Measurements from ENCODE around the gene WDR88.

WDR88 gene

GRCh38 chr19:33216198-33216830 lies 84.4 kb downstream of the WDR88 start:
- H3K4me3 ChIP-seq (ENCODE audit: low read length), result no peak overlapping the region
- no peak overlapping the region for H2AFZ ChIP-seq (ENCODE audit: low read depth, low read length)
- H3K27ac ChIP-seq (ENCODE audit: low read length), result no peak overlapping the region
- TF ChIP-seq CTCF (IDR thresholded peaks at IDR 0.05; ENCODE audit: low read depth, low read length) (no peak), EZH2phosphoT487 (IDR thresholded peaks at IDR 0.05; ENCODE audit: low read depth) (no peak)
- H3K27me3 ChIP-seq (ENCODE audit: low read depth, low read length), result peaks cover 8% of the 10 kb centered on the region
- no peaks in the 10 kb centered on the region for H3K36me3 ChIP-seq (replicated peaks; ENCODE audit: low read depth, low read length)
- H3K4me1 ChIP-seq (ENCODE audit: low read length), result no peaks in the 10 kb centered on the region
- H3K9me3 ChIP-seq (ENCODE audit: insufficient read depth, low read length), result no peaks in the 10 kb centered on the region
- no peak overlapping the region for H3K4me2 ChIP-seq (ENCODE audit: low read length)
- no peaks in the 10 kb centered on the region for H3K79me2 ChIP-seq (ENCODE audit: low read length)
- no peak overlapping the region for H3K9ac ChIP-seq (ENCODE audit: low read length)
- H4K20me1 ChIP-seq (ENCODE audit: insufficient read depth, low read length), result no peaks in the 10 kb centered on the region

GRCh38 chr19:33217881-33218280 lies 86.0 kb downstream of the WDR88 start:
- H3K27ac ChIP-seq (ENCODE audit: low read length), result no peak overlapping the region
- H2AFZ ChIP-seq (ENCODE audit: low read depth, low read length), result no peak overlapping the region
- no peak overlapping the region for H3K4me2 ChIP-seq (ENCODE audit: low read length)
- H3K4me3 ChIP-seq (ENCODE audit: low read length), result no peak overlapping the region
- no peaks in the 10 kb centered on the region for H3K36me3 ChIP-seq (replicated peaks; ENCODE audit: low read depth, low read length)
- no peaks in the 10 kb centered on the region for H3K4me1 ChIP-seq (ENCODE audit: low read length)
- H3K79me2 ChIP-seq (ENCODE audit: low read length), result no peaks in the 10 kb centered on the region
- no peaks in the 10 kb centered on the region for H4K20me1 ChIP-seq (ENCODE audit: insufficient read depth, low read length)
- peaks cover 11% of the 10 kb centered on the region for H3K27me3 ChIP-seq (ENCODE audit: low read depth, low read length)
- no peaks in the 10 kb centered on the region for H3K9me3 ChIP-seq (ENCODE audit: insufficient read depth, low read length)
- no peak for TF ChIP-seq EZH2phosphoT487 (IDR thresholded peaks at IDR 0.05; ENCODE audit: low read depth)
- no peak for TF ChIP-seq CTCF (IDR thresholded peaks at IDR 0.05; ENCODE audit: low read depth, low read length)
- no peak overlapping the region for H3K9ac ChIP-seq (ENCODE audit: low read length)

GRCh38 chr19:33219261-33219815 lies 87.4 kb downstream of the WDR88 start:
- Histone ChIP-seq H4K20me1 (ENCODE audit: insufficient read depth, low read length) (no peaks in the 10 kb centered on the region), H3K27ac (ENCODE audit: low read length) (no peak overlapping the region), H3K4me3 (ENCODE audit: low read length) (no peak overlapping the region), H3K27me3 (ENCODE audit: low read depth, low read length) (peaks cover 13% of the 10 kb centered on the region), H3K9me3 (ENCODE audit: insufficient read depth, low read length) (no peaks in the 10 kb centered on the region), H3K4me2 (ENCODE audit: low read length) (no peak overlapping the region), H3K79me2 (ENCODE audit: low read length) (no peaks in the 10 kb centered on the region), H3K9ac (ENCODE audit: low read length) (no peak overlapping the region), H3K4me1 (ENCODE audit: low read length) (no peaks in the 10 kb centered on the region), H3K36me3 (replicated peaks; ENCODE audit: low read depth, low read length) (no peaks in the 10 kb centered on the region), H2AFZ (ENCODE audit: low read depth, low read length) (no peak overlapping the region)
- TF ChIP-seq EZH2phosphoT487 (IDR thresholded peaks at IDR 0.05; ENCODE audit: low read depth) (no peak), CTCF (IDR thresholded peaks at IDR 0.05; ENCODE audit: low read depth, low read length) (peak; percentile 34)

GRCh38 chr19:33220115-33220514 lies 88.2 kb downstream of the WDR88 start:
- H3K9ac ChIP-seq (ENCODE audit: low read length), result no peak overlapping the region
- H3K27me3 ChIP-seq (ENCODE audit: low read depth, low read length), result peaks cover 13% of the 10 kb centered on the region
- no peak overlapping the region for H3K4me2 ChIP-seq (ENCODE audit: low read length)
- no peaks in the 10 kb centered on the region for H3K36me3 ChIP-seq (replicated peaks; ENCODE audit: low read depth, low read length)
- no peak overlapping the region for H3K27ac ChIP-seq (ENCODE audit: low read length)
- TF ChIP-seq EZH2phosphoT487 (IDR thresholded peaks at IDR 0.05; ENCODE audit: low read depth) (no peak), CTCF (IDR thresholded peaks at IDR 0.05; ENCODE audit: low read depth, low read length) (no peak)
- H2AFZ ChIP-seq (ENCODE audit: low read depth, low read length), result no peak overlapping the region
- no peaks in the 10 kb centered on the region for H3K79me2 ChIP-seq (ENCODE audit: low read length)
- no peak overlapping the region for H3K4me3 ChIP-seq (ENCODE audit: low read length)
- no peaks in the 10 kb centered on the region for H4K20me1 ChIP-seq (ENCODE audit: insufficient read depth, low read length)
- no peaks in the 10 kb centered on the region for H3K9me3 ChIP-seq (ENCODE audit: insufficient read depth, low read length)
- no peaks in the 10 kb centered on the region for H3K4me1 ChIP-seq (ENCODE audit: low read length)
